GM21526 (cell line): ENCODE data around the gene HSD3B7.
"Not testable (repeated sequence)": the region's sequence is repeated elsewhere in the genome, so short reads cannot be mapped to it uniquely, and the experiment has no call there.

ENCODE experiments used
- ATAC-seq: cut with Tn5 transposase; IDR thresholded peaks from one replicate; pipeline ENCODE4 v1.9.1; 2021; ENCODE audit warnings: moderate library complexity; ENCODE audit not compliant: unreplicated experiment, low FRiP score

The HSD3B7 gene

GRCh38 chr16:30984669-30985400, at the start of gene HSD3B7:
TSS of gene HSD3B7 (plus strand) at chr16:30985207. CDS start at chr16:30985659, 452 bp downstream.
- ATAC-seq, result no peak

GRCh38 chr16:30937692-30938091, 47.3 kb upstream of the HSD3B7 start:
- ATAC-seq, result no peak

DNA sequence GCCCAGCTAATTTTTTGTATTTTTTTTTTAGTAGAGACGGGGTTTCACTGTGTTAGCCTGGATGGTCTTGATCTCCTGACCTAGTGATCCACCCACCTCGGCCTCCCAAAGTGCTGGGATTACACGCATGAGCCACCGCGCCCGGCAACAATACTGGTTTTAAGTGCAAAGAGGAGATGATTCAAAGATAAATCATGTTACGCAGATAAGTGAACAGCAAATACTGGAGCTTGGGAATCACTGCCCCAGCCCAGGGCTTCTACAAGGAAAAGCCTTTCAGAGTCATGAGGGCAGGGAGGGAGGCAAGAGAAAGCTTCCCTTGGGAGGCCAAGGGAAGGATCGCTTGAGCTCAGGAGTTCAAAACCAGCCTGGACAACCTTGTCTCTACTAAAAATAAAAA, 45.4 kb upstream of the HSD3B7 start:
- not testable (repeated sequence) for ATAC-seq

DNA sequence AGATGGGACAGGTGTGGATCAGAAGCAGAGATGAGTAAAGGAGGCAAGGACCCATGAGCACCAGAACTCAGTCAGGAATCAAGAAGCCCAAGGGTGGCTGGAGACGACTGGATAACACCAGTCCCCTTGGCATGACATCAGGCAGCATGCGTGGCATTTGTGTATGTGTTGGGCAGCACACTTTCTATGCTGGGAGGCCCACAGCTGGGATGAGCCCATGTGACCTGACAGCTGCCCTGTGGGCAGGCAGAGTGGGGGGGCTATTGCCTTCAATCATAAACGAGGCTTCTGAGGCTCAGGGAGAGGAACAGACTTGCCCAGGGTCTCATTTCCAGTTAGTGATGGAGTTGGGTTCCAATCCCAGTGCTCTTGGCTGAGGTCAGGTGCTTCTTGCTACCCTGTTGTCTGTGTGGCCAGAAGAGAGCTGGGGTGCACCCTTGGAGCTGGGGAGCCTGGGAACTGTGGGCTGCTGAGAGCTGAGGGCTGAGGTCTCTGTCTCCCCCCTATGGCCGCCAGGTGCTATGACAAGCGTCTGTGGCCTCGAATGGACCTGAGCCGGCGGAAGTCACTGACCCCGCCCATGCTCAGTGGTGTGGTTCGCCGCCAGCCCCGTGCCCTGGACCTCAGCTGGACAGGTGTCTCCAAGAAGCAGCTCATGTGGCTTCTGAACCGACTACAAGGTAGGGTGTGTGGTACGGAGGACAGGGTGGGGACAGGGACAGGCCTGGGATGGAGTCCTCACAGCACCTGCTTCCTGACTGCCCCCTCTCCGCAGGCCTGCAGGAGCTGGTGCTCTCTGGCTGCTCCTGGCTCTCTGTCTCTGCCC, 43.2 kb upstream of the HSD3B7 start:
- ATAC-seq, result peak; percentile 67

GRCh38 chr16:30942426-30942806, 42.6 kb upstream of the HSD3B7 start:
- no peak for ATAC-seq

GRCh38 chr16:30944352-30944751, 40.7 kb upstream of the HSD3B7 start:
- ATAC-seq, result no peak

DNA sequence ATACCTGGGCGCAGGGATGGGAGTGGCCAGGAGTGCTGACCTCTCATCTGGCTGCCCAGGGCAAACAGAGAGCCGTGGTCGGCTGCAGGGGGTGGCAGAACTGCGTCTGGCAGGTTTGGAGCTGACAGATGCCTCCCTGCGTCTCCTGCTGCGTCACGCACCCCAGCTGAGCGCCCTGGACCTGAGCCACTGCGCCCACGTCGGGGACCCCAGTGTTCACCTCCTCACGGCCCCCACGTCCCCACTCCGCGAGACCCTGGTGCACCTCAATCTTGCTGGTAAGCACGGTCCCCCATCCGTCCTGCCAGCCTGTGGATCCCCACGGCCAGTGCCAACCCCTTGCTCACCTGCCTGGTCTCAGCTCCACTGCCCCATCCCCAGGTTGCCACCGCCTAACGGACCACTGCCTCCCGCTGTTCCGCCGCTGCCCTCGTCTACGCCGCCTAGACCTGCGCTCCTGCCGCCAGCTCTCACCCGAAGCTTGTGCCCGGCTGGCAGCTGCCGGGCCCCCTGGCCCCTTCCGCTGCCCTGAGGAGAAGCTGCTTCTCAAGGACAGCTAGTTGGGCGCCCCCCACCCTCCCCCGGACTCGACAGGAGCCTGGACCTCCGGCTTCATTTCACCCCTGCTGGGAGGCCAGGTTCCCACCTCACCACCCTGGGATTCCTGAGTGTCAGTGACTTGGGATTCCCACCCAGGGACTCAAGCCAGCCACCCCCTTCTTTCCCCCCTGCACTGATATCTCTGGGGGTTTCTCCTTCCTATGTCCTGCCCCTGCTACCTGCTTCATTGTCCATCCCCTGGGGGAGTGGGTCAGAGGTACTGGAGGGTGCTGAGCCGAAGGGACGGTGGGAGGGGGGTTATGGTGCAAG, 38.1 kb upstream of the HSD3B7 start:
- no peak for ATAC-seq

DNA sequence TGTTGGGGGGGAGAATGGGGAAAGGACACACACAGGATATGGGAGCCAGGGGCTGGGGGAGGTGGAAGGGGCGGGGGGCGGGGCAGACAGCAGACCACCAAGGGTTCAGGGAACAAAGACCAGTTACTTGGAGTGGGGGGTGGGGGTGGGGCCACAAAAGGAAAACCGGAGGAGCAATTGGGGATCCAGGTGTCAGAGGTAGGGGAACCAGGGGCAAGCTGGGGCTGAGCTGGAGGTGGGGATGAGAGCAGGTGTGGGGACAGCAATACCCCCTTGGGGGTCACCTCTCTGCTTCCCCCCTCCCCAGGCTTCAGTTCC, 37.5 kb upstream of the HSD3B7 start:
- ATAC-seq, result no peak

- ATAC-seq, result no peak
Measured at GRCh38 chr16:30947859-30948666, 36.9 kb upstream of the HSD3B7 start.

DNA sequence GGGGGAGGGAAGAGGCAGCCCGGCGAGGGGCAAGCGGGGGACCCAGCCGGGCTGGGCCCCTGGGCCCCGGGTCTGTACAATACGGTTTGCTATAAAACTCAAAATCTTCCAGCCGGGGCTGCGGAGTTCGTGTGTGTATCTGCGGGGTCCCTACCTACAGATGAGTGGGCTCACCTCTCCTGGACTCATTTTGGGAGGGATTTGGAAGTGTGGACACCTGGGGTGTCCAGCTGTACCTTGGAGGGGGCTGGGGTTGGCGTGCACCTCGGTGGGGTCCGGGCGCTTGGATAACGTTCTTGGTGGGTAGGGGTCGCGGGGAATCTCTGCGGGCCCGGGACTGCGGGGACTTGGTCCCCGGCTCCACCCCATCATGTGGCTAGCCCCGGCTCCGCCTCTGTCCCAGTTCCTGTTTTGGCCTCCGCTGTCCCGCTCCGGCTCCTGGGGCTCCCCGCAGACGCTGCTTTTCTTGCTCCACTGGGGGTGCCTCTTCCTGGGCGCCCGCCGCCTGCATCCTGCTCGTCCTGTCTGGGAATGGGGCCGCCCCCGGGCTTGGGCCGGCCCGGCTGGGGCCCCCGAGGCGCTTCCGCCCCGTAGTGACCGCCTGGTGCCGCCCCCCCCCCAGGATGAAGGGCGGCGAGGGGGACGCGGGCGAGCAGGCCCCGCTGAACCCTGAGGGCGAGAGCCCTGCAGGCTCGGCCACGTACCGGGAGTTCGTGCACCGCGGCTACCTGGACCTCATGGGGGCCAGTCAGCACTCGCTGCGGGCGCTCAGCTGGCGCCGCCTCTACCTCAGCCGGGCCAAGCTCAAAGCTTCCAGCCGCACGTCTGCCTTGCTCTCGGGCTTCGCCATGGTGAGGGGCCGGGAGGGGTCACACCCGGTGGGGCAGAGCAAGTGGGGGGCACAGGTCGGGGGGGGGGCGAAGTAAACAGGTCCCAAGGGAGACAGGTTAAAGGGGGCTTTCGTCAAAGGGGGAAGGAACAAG, 36.0 kb upstream of the HSD3B7 start, which contains the start of gene ORAI3:
Gene ORAI3, plus strand, starts transcription at position 402 of the 983 bp plus-strand sequence. Its CDS starts 222 bp downstream, at position 624.
- no peak for ATAC-seq

DNA sequence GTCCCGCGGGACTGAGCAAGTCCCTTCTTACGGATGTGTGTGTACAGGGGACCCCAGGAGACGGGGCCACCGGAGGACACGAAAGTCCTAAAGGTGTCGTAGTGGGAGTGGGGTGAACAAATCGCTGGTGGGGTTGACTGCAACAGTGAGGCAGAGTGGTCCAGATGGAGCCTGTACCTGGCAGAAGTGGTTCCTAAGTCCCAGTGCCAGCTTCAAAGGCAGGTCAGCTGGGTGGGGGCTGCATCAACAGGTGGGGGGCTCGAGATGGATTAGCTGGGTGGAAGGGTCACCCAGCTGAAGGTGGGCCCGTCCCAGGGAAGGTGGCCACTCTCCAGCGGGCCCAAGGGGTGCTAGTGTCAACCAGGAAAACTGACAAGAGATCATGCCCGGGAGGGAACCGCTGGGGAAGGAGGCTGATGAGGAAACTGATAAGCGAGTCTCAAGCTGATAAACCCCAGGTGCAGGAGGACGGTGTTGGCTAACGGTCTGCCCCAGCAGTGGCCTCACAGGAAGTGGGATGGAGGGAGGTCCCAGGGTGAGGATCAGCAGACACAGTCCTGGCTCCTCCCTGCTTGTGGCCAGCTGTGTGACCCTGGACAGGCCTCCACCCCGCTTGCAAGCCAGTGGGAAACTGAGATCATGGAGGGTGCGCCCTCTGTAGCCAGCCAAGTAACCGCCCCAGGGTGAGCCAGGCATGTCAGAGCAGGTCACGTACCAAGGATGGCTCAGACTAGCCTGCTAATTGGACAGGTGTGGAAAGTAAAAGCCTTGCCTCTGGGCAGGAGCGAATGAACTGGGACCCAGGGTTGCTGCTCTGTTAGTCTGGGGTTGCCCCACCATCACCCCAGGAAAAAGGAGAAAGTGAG, 35.1 kb upstream of the HSD3B7 start:
- ATAC-seq, result no peak

- ATAC-seq, result no peak
Measured at GRCh38 chr16:30950516-30951065, 34.4 kb upstream of the HSD3B7 start.

GRCh38 chr16:30951193-30951592, 33.8 kb upstream of the HSD3B7 start:
- no peak for ATAC-seq

DNA sequence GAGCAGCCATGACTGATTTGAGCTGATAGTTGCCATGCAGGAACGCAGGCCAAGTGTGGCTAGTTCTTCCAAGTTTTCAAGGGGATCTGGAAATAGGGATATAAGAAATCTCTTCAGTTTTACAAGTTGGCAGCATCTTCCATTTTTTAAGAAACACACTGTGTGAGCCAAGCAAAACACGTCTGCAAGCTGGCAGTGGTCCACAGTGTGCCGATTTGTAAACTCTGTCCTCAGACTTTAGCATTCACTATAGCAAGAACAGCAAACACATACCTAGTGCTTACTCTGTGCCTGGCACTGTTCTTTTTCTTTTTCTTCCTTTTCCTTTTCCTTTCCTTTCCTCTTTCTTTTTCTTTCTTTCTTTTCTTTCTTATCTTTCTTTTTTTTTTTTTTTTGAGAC, 33.3 kb upstream of the HSD3B7 start:
- ATAC-seq, result no peak

- no peak for ATAC-seq
Measured at GRCh38 chr16:30953111-30953510, 31.9 kb upstream of the HSD3B7 start.

- ATAC-seq, result no peak
Measured at GRCh38 chr16:30953511-30954124, 31.4 kb upstream of the HSD3B7 start.

- ATAC-seq, result no peak
Measured at GRCh38 chr16:30954993-30955392, 30.0 kb upstream of the HSD3B7 start.
